Lower leg skin (tissue), 4 donors: ENCODE results near the gene MS4A4A. TPM values are rescaled to one million over a fixed set of nuclear protein-coding genes. Genes with fewer than 3 reads are reported as not detected.

Source experiments
- DNase-seq, 2 donors: peaks; one replicate each; pipeline ENCODE4 v3.0.0-alpha.2; 2019; ENCODE audit warnings: low spot score in 2 of 2
- H3K4me3 ChIP-seq: fragments of 200-600 bp; sonication (generic); 2 replicates; pipeline ENCODE4 v1.5.1; 2017; ENCODE audit warnings: mild to moderate bottlenecking, low read depth; ENCODE audit not compliant: poor library complexity, severe bottlenecking
- CTCF ChIP-seq, 3 donors: fragments of 450-650 bp; IDR thresholded peaks; one replicate each; pipeline ENCODE4 v1.5.1; 2016; ENCODE audit warnings: antibody characterized with exemption in 3 of 3, mild to moderate bottlenecking in 3 of 3, moderate library complexity in 2 of 3
- POLR2A ChIP-seq, 2 donors: fragments of 450-650 bp; IDR thresholded peaks; one replicate each; pipeline ENCODE4 v1.6.1; 2016 to 2017; ENCODE audit warnings: antibody characterized with exemption in 2 of 2, mild to moderate bottlenecking in 1 of 2, moderate library complexity in 1 of 2
- WGBS, 2 donors: methylation state at CpG; one replicate each; pipeline ENCODE4 v1.1.5; 2018; 5-methylcytosine and 5-hydroxymethylcytosine counted together
- intact Hi-C: fragments of 100-400 bp; cut with DNase I; formaldehyde crosslinking; loops from one replicate; pipeline ENCODE4 v1.15.0; 2023; ENCODE audit warnings: low total_unique reads
- total RNA-seq, 4 donors: library from RNA; depleted of rRNA; stranded (reverse); fragments of >200 nt; gene quantifications; one replicate each; pipeline ENCODE4 v1.1.0, GENCODE V29; 2016

MS4A4A gene
- total RNA-seq, 4 donors from 2014 or later = 3.0 to 9.5 (median 6.2) TPM

DNA sequence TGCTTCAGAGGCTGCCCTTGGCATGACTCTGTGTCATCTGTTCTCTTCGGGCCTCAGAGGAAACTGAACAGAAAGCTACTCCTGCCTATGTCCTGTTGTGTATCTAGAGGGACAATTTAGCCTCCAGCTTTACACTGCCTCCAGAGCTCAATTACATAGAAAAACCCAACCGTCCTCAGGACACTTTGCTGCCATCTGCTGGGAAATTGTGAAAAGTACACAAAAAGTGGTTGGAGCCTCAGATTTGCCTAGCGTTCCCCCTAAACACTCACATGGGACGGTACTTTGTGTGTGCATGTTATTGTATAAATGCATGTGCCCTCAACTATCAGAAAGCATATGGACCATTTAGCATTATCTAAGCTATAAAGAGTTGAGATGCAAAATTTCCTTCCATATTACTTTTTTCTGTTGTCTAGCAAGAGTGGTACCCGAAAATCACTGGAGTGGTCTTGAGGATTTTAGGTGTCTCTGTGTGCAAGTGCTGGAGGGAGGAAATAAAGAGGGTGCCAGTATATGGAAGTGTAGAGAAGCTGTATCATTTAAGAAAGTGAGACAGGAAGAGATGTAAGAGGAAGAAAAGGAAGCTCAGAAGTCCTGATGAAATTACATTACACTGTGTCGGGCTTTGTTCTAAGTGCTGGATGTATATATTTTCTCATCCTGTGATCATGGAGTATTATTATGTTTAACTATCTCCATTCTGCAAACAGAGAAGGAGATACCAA, 28.8 kb upstream of the MS4A4A start:
- H3K4me3 ChIP-seq = no peak overlapping the region
- WGBS, 2 donors = 38 to 49% methylated on average over 6 of the region's 6 CpGs
- peak in 1 of 2 donors; percentile 19 for DNase-seq
- intact Hi-C loops = no loop called here
- TF ChIP-seq POLR2A (IDR thresholded peaks at IDR 0.05) (no peak), CTCF (IDR thresholded peaks at IDR 0.05) (no peak)

DNA sequence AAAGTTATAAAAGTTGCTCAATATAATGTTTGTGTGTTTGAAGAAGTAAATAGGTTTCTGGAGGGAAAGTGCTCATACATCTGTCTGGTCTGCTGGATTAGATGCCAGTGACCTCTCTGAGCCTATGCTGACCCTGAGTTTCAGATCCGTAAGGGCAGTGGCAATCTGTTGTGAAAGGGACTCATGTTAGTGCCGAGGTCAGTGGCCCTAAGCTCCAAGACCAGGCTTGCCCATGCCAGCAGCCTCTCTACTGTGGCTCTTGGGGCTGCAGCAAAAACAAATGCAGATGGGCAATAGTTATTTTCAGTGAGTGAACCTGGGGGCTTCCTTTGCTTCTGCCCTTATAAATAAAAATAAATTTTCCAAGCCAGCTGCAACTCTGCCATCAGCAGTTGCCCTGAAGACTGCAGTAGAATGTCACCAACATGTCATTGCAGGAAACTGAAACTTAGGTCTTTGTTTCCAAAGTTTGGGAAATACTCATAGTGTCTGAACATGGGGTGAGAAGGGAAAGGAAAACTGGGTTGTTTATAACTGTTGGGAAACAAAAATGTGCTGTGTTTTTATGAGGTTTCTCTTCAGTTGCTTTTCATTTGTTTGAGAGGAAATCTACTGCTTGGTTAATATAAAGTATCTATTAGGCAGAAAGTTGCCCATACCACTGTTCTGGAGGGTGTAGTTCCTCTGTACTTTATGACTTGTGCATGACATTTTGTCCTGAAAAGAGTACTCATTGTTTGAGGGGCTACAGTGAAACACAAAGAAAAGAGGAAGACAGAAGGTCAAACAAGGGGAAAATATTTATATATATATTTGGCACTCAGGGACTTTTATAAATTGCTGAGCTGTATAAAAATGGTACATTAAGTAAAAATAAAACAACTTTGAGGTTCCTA, 28.0 kb upstream of the MS4A4A start:
- DNase-seq = no peak

DNA sequence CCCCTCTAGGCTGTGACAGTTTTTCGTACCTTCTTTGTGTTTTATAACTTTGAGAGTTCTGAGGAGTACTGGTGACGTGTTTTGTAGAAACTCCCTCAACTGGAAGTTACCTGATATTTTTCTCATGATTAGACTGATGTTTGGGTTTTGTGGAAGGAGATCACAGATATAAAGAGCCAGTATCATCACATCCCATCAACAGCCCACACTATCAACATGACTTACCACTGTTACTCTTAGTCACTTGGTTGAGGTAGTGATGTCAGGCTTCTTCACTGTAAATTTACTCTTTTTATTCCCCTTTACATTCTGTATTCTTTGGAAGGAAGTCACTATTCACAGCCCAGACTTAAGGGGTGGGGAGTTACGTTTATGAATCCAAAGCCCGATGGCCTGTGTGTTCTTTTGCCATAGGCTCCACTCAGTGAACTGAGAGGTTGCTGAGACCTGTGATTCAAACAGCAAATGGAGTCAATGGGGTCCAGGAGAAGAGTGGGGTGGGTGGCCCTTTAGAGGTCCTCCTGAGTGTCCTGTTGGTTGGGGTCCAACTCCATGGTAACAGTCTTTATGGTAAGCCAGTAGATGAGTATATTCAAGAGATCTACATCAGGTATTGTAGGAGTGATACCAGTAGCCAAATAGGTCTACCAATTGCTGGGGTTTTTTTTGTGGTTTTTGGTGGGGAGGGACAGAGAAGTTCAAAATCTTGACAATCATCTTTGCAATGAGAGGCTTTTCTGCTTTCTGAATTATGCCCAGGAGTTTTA, 22.3 kb upstream of the MS4A4A start:
- TF ChIP-seq CTCF (IDR thresholded peaks at IDR 0.05) (no peak), POLR2A (IDR thresholded peaks at IDR 0.05) (no peak)
- 79 to 87% methylated on average over 4 of the region's 4 CpGs for WGBS, 2 donors
- no peak for DNase-seq
- intact Hi-C loops = no loop called here
- no peak overlapping the region for H3K4me3 ChIP-seq

More for the DNA sequence above, 28.0 kb upstream of the MS4A4A start:
- no peak overlapping the region for H3K4me3 ChIP-seq
- TF ChIP-seq CTCF (IDR thresholded peaks at IDR 0.05) = no peak
- no peak for TF ChIP-seq POLR2A (IDR thresholded peaks at IDR 0.05)
- intact Hi-C loops = no loop called here
- WGBS, 2 donors = 56 to 61% methylated on average over 2 of the region's 2 CpGs

GRCh38 chr11:60261014-60261413, 19.5 kb upstream of the MS4A4A start:
- DNase-seq = no peak
- intact Hi-C loops = no loop called here
- TF ChIP-seq POLR2A (IDR thresholded peaks at IDR 0.05) (no peak), CTCF (IDR thresholded peaks at IDR 0.05) (no peak)
- WGBS, 2 donors = 84 to 87% methylated on average over 4 of the region's 4 CpGs
- H3K4me3 ChIP-seq = no peak overlapping the region

DNA sequence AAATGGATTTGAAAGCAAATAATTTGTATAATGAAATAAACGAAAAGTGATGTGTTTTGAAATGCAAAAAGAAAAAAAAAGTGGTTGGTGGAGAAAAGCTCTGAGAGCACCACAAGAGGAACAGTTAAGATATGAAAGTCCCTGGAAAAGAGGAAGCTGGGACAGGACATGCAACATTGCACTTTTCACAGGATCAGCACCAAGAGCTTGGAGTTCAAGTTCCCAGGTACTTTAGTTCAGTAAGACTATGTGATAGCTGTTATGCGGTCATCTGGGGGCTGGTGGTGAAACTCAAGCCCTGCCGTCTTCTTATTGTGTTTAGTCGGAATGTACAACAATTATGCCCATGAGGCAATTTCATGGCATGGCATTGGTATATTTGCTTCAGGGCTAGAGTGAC, 17.1 kb upstream of the MS4A4A start:
- H3K4me3 ChIP-seq = no peak overlapping the region
- no peak for DNase-seq
- 76 to 85% methylated on average over 4 of the region's 4 CpGs for WGBS, 2 donors
- TF ChIP-seq POLR2A (IDR thresholded peaks at IDR 0.05) (no peak), CTCF (IDR thresholded peaks at IDR 0.05) (no peak)
- intact Hi-C loops = no loop called here
